Right atrium auricular region (tissue), 2 donors: ENCODE results near the gene NEBL. TPM values are rescaled to one million over a fixed set of nuclear protein-coding genes. Genes with fewer than 3 reads are reported as not detected.

ENCODE experiments used
- DNase-seq: peaks from one replicate; pipeline ENCODE4 v3.0.0-alpha.2; 2019; ENCODE audit warnings: low spot score
- H3K27ac ChIP-seq, 2 donors: fragments of 200-600 bp; sonication (generic); 1 replicate in 1 of 2; 2 replicates in 1 of 2; pipeline ENCODE4 v1.5.1; 2016 to 2019
- H3K27me3 ChIP-seq, 2 donors: fragments of 200-600 bp; sonication (generic); one replicate each; pipeline versions ENCODE4 v1.5.1 to v1.6.0; 2017 to 2019
- H3K36me3 ChIP-seq: fragments of 200-600 bp; sonication (generic); one replicate; pipeline ENCODE4 v1.5.1; 2016
- H3K4me1 ChIP-seq, 2 donors: fragments of 200-600 bp; sonication (generic); one replicate each; pipeline versions ENCODE4 v1.5.1 to v1.6.0; 2017 to 2019
- H3K4me3 ChIP-seq, 2 donors: fragments of 200-600 bp; sonication (generic); 1 replicate in 1 of 2; 2 replicates in 1 of 2; pipeline ENCODE4 v1.5.1; 2017 to 2019; ENCODE audit warnings: mild to moderate bottlenecking in 1 of 2, moderate library complexity in 1 of 2
- H3K9me3 ChIP-seq, 2 donors: fragments of 200-600 bp; sonication (generic); one replicate each; pipeline ENCODE4 v1.5.1; 2019
- total RNA-seq, 2 donors: library from RNA; depleted of rRNA; stranded (reverse); fragments of >200 nt; gene quantifications; one replicate each; pipeline ENCODE4 v1.1.0, GENCODE V29; 2016
- TF ChIP-seq, protein P1 (sequence below), 2 donors: fragments of 200-600 bp; sonication (generic); IDR thresholded peaks; one replicate each; pipeline ENCODE4 v1.5.1; 2019; ENCODE audit warnings: antibody characterized with exemption in 2 of 2

Gene NEBL
- total RNA-seq, 2 donors from 2014 or later = 304 to 550 TPM

DNA sequence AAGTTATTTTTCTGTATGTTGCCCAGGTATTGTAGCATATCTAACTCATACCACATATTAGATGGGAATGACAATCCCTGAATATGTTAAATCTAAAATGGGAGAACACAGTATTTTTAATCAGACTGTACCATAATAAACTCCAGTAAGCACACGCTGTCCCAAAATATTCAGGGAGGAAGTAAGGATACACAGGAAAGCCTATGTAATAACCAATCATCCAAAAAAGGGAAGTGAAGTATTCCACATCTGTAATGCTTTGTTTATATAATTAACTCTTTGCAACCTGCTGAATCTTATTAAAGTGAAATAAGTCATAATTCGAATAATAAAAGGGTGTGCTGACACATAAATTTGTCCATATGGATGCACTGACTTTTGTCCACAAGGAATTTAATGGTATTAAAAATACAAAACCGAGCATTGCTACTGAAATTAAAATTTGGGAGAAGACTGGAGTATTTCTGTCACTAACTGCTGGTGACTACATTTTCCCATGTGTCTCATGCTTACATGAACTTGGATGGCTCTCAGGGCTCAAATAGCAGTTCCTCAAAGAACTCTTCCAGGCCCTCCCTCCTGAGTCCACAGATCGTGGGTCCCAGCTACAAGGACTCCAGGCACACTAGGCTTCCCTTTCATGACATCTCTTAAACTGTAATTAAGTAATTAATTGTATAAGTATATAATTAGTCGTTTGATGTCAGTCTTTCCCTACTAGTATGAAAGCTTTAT is 120.6 kb downstream of the NEBL start:
- no peak for DNase-seq
- H3K27ac ChIP-seq = no peak overlapping the region
- H3K4me3 ChIP-seq = no peak overlapping the region
- H3K4me1 ChIP-seq = peaks cover 0 to 9% of the 10 kb centered on the region in 2 donors
- no peaks in the 10 kb centered on the region for H3K36me3 ChIP-seq
- H3K9me3 ChIP-seq = no peaks in the 10 kb centered on the region
- TF ChIP-seq, protein P1, sequence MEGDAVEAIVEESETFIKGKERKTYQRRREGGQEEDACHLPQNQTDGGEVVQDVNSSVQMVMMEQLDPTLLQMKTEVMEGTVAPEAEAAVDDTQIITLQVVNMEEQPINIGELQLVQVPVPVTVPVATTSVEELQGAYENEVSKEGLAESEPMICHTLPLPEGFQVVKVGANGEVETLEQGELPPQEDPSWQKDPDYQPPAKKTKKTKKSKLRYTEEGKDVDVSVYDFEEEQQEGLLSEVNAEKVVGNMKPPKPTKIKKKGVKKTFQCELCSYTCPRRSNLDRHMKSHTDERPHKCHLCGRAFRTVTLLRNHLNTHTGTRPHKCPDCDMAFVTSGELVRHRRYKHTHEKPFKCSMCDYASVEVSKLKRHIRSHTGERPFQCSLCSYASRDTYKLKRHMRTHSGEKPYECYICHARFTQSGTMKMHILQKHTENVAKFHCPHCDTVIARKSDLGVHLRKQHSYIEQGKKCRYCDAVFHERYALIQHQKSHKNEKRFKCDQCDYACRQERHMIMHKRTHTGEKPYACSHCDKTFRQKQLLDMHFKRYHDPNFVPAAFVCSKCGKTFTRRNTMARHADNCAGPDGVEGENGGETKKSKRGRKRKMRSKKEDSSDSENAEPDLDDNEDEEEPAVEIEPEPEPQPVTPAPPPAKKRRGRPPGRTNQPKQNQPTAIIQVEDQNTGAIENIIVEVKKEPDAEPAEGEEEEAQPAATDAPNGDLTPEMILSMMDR (IDR thresholded peaks at IDR 0.05) = no peak
- H3K27me3 ChIP-seq = no peaks in the 10 kb centered on the region

DNA sequence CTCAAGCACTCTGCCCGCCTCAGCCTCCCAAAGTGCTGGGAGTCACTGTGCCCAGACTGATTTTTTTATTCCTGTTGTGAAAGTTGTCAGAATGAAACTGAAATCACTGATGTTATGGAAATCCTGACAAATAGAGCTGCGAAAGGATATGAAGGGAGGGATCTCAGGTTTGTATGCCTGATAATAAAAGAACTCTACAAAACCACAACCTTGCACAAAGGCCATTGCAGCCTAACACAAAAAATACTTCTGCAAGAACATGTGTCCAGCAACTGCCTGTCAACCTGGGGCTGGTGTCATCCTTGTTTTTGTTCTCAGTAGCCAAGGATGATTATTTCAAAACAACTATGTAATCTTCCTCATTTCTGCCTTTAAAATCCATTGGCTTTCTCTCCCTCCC is 126.1 kb downstream of the NEBL start:
- H3K4me1 ChIP-seq = no peaks in the 10 kb centered on the region
- TF ChIP-seq, protein P1 (IDR thresholded peaks at IDR 0.05) = no peak
- H3K4me3 ChIP-seq = no peak overlapping the region

GRCh38 chr10:20769481-20769880 is 127.6 kb downstream of the NEBL start:
- no peak overlapping the region for H3K4me3 ChIP-seq
- H3K27me3 ChIP-seq = no peaks in the 10 kb centered on the region
- H3K4me1 ChIP-seq = no peaks in the 10 kb centered on the region
- TF ChIP-seq, protein P1 (IDR thresholded peaks at IDR 0.05) = no peak
- no peak overlapping the region for H3K27ac ChIP-seq
- DNase-seq = no peak
- no peaks in the 10 kb centered on the region for H3K9me3 ChIP-seq
- no peaks in the 10 kb centered on the region for H3K36me3 ChIP-seq

More for the DNA sequence above, 126.1 kb downstream of the NEBL start:
- Histone ChIP-seq H3K27ac (no peak overlapping the region), H3K27me3 (no peaks in the 10 kb centered on the region), H3K9me3 (no peaks in the 10 kb centered on the region), H3K36me3 (no peaks in the 10 kb centered on the region)
- no peak for DNase-seq

GRCh38 chr10:20768843-20769242 is 128.3 kb downstream of the NEBL start:
- no peaks in the 10 kb centered on the region for H3K9me3 ChIP-seq
- no peak overlapping the region for H3K4me3 ChIP-seq
- H3K36me3 ChIP-seq = no peaks in the 10 kb centered on the region
- TF ChIP-seq, protein P1 (IDR thresholded peaks at IDR 0.05) = peak; percentile 41 to 66
- H3K27ac ChIP-seq = no peak overlapping the region
- no peaks in the 10 kb centered on the region for H3K27me3 ChIP-seq
- no peaks in the 10 kb centered on the region for H3K4me1 ChIP-seq
- no peak for DNase-seq

DNA sequence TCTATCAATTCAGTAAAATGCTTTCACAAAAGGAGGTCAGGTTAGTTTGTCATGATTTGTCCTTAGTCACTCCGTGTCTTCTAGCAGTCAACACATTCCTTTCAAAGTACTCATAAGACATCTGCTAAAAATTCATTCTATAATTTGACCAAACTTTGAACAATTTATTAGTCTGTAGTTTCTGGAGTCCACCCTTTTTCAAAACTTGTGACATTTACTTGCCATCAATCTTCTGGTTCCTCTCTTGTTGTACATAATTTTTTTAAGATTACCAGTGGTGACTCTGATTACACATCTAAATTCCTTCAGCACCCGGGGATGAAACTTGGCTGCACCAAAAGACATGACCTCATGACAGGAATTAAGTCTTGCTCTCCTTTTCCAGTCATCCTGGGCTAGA is 130.1 kb downstream of the NEBL start:
- TF ChIP-seq, protein P1 (IDR thresholded peaks at IDR 0.05) = no peak
- no peaks in the 10 kb centered on the region for H3K36me3 ChIP-seq
- H3K4me1 ChIP-seq = no peaks in the 10 kb centered on the region
- H3K27me3 ChIP-seq = no peaks in the 10 kb centered on the region
- DNase-seq = no peak
- H3K4me3 ChIP-seq = no peak overlapping the region
- no peaks in the 10 kb centered on the region for H3K9me3 ChIP-seq
- no peak overlapping the region for H3K27ac ChIP-seq

DNA sequence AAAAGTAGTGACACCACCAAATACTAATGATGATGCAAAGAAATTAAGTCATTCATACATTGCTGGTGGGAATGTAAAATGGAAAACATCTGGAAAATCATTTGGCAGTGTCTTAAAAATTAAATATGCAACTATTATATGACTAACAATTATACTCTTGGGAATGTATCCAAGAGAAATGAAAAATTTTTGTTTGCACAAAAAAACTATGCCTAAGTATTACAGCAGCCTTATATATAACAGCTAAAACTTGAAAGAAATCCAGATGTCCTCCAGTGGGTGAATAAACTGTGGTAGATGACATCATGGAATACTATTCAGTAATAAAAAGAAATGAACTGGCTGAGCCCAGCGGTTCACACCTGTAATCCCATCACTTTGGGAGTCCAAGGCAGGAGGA is 132.0 kb downstream of the NEBL start:
- TF ChIP-seq, protein P1 (IDR thresholded peaks at IDR 0.05) = no peak
- no peaks in the 10 kb centered on the region for H3K27me3 ChIP-seq
- no peaks in the 10 kb centered on the region for H3K9me3 ChIP-seq
- no peak overlapping the region for H3K27ac ChIP-seq
- H3K4me3 ChIP-seq = no peak overlapping the region
- H3K4me1 ChIP-seq = no peaks in the 10 kb centered on the region
- no peaks in the 10 kb centered on the region for H3K36me3 ChIP-seq
- DNase-seq = no peak
